GM23338 (cell line): Measurements from ENCODE around the gene JMJD7.

Experiments
- CREB1 ChIP-seq: fragments of 250-450 bp; sonication (Bioruptor Pico); IDR thresholded peaks from 2 replicates; pipeline ENCODE4 v1.5.0; 2020; ENCODE audit warnings: low read depth, mild to moderate bottlenecking, moderate library complexity
- EZH2 ChIP-seq: fragments of 200-600 bp; sonication (generic); IDR thresholded peaks from one replicate; pipeline ENCODE4 v1.8.0; 2017; ENCODE audit warnings: antibody characterized with exemption, mild to moderate bottlenecking, low read depth; ENCODE audit not compliant: unreplicated experiment
- POLR2AphosphoS5 ChIP-seq: IDR thresholded peaks from 2 replicates; pipeline ENCODE4 v1.6.1; 2016; ENCODE audit warnings: antibody characterized with exemption, low read depth
- ZNF331 ChIP-seq: fragments of 250-450 bp; sonication (Bioruptor Pico); IDR thresholded peaks from 2 replicates; pipeline ENCODE4 v1.5.0; 2020; ENCODE audit warnings: low read depth, mild to moderate bottlenecking, moderate library complexity
- TF ChIP-seq, protein P1 (sequence below), 2 experiments: fragments of 200-600 bp in 1 of 2; sonication (generic) in 1 of 2; conservative IDR thresholded peaks; 2 replicates each; pipeline versions ENCODE4 v1.5.1 to v1.6.1; 2016 to 2017; ENCODE audit warnings: antibody characterized with exemption in 2 of 2, low read depth in 2 of 2, mild to moderate bottlenecking in 2 of 2, moderate library complexity in 1 of 2
- TF ChIP-seq, protein P2 (sequence below): fragments of 250-450 bp; sonication (Bioruptor Pico); IDR thresholded peaks from 2 replicates; pipeline ENCODE4 v1.5.0; 2020; ENCODE audit warnings: mild to moderate bottlenecking, moderate library complexity

DNA sequence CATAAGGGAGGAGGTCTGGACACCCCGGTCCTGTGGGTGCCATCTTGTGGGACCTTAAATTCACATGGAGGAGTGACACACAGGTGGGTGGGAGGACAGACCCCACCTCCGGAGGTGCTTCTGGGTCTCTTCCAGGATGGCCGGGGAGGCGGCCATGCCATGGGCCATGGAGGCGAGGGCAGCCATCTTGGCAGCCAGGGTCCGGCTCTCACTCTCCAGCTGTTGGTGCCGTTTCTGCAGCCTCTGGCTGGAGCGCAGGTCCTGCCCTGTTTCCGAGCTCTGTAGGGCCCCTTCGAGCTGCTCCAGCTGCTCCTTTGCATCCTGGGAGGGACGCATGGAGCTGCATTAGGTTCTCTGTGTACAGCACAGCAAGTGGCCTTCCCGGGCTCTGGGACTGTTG is 46.8 kb downstream of the JMJD7 start:
- TF ChIP-seq, protein P1, sequence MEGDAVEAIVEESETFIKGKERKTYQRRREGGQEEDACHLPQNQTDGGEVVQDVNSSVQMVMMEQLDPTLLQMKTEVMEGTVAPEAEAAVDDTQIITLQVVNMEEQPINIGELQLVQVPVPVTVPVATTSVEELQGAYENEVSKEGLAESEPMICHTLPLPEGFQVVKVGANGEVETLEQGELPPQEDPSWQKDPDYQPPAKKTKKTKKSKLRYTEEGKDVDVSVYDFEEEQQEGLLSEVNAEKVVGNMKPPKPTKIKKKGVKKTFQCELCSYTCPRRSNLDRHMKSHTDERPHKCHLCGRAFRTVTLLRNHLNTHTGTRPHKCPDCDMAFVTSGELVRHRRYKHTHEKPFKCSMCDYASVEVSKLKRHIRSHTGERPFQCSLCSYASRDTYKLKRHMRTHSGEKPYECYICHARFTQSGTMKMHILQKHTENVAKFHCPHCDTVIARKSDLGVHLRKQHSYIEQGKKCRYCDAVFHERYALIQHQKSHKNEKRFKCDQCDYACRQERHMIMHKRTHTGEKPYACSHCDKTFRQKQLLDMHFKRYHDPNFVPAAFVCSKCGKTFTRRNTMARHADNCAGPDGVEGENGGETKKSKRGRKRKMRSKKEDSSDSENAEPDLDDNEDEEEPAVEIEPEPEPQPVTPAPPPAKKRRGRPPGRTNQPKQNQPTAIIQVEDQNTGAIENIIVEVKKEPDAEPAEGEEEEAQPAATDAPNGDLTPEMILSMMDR (conservative IDR thresholded peaks at IDR 0.05; ENCODE audit: low read depth in 2 of 2), result no peak
- no peak for TF ChIP-seq CREB1 (CRISPR knock-in tag)
- TF ChIP-seq POLR2AphosphoS5, result no peak
- TF ChIP-seq, protein P2, sequence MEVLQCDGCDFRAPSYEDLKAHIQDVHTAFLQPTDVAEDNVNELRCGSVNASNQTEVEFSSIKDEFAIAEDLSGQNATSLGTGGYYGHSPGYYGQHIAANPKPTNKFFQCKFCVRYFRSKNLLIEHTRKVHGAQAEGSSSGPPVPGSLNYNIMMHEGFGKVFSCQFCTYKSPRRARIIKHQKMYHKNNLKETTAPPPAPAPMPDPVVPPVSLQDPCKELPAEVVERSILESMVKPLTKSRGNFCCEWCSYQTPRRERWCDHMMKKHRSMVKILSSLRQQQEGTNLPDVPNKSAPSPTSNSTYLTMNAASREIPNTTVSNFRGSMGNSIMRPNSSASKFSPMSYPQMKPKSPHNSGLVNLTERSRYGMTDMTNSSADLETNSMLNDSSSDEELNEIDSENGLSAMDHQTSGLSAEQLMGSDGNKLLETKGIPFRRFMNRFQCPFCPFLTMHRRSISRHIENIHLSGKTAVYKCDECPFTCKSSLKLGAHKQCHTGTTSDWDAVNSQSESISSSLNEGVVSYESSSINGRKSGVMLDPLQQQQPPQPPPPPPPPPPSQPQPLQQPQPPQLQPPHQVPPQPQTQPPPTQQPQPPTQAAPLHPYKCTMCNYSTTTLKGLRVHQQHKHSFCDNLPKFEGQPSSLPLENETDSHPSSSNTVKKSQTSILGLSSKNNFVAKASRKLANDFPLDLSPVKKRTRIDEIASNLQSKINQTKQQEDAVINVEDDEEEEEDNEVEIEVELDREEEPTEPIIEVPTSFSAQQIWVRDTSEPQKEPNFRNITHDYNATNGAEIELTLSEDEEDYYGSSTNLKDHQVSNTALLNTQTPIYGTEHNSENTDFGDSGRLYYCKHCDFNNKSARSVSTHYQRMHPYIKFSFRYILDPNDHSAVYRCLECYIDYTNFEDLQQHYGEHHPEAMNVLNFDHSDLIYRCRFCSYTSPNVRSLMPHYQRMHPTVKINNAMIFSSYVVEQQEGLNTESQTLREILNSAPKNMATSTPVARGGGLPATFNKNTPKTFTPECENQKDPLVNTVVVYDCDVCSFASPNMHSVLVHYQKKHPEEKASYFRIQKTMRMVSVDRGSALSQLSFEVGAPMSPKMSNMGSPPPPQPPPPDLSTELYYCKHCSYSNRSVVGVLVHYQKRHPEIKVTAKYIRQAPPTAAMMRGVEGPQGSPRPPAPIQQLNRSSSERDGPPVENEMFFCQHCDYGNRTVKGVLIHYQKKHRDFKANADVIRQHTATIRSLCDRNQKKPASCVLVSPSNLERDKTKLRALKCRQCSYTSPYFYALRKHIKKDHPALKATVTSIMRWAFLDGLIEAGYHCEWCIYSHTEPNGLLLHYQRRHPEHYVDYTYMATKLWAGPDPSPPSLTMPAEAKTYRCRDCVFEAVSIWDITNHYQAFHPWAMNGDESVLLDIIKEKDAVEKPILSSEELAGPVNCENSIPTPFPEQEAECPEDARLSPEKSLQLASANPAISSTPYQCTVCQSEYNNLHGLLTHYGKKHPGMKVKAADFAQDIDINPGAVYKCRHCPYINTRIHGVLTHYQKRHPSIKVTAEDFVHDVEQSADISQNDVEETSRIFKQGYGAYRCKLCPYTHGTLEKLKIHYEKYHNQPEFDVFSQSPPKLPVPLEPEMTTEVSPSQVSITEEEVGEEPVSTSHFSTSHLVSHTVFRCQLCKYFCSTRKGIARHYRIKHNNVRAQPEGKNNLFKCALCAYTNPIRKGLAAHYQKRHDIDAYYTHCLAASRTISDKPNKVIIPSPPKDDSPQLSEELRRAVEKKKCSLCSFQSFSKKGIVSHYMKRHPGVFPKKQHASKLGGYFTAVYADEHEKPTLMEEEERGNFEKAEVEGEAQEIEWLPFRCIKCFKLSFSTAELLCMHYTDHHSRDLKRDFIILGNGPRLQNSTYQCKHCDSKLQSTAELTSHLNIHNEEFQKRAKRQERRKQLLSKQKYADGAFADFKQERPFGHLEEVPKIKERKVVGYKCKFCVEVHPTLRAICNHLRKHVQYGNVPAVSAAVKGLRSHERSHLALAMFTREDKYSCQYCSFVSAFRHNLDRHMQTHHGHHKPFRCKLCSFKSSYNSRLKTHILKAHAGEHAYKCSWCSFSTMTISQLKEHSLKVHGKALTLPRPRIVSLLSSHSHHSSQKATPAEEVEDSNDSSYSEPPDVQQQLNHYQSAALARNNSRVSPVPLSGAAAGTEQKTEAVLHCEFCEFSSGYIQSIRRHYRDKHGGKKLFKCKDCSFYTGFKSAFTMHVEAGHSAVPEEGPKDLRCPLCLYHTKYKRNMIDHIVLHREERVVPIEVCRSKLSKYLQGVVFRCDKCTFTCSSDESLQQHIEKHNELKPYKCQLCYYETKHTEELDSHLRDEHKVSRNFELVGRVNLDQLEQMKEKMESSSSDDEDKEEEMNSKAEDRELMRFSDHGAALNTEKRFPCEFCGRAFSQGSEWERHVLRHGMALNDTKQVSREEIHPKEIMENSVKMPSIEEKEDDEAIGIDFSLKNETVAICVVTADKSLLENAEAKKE (CRISPR knock-in tag), result no peak
- TF ChIP-seq EZH2, result no peak
- TF ChIP-seq ZNF331, result no peak
